GM20000 (cell line): ENCODE data around the gene OTUD4.

ENCODE experiments used
- DNase-seq: peaks from one replicate; pipeline ENCODE4 v3.0.0; 2012; ENCODE audit warnings: low spot score
- CTCF ChIP-seq: IDR thresholded peaks from 2 replicates; pipeline ENCODE4 v1.5.1; 2012; ENCODE audit warnings: mild to moderate bottlenecking, control low read depth; ENCODE audit errors: extremely low read depth, missing control alignments

The OTUD4 gene

GRCh38 chr4:145207934-145208333 lies 27.5 kb upstream of the OTUD4 start:
- no peak for DNase-seq
- TF ChIP-seq CTCF = no peak

GRCh38 chr4:145203410-145203809 lies 23.0 kb upstream of the OTUD4 start:
- no peak for TF ChIP-seq CTCF
- DNase-seq = no peak

- DNase-seq = no peak
- TF ChIP-seq CTCF = no peak
These were observed 20.0 kb upstream of the OTUD4 start for GRCh38 chr4:145200366-145200765.

DNA sequence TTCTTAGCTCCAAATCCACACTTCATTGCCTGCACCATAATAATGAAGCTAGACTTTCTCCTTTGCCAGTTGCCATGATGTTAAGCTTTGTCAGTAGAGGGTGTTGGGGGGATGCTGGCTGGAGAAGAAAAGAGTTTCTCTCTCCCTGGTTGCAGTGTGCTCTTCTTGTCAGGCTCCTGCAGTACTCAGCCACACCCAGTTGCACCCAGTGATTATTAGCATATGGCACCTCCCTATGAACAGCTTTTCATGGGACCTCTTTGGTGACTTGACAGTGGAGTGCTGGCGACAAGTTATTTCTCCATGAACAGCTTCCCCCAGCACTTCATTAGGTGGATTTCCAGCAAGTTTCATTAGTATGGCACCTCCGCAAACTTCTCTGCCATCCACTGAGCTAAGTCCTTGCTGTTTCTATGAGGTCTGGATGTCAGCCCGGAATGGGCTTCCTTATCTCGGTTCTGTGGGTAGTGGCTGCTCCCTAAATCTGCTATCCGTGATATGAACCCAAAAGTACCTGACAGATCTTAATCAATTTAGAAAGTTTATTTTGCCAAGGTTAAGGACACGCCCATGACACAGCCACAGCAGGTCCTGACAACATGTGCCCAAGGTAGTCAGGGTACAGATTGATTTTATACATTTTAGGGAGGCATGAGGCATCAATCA lies 18.8 kb upstream of the OTUD4 start:
- TF ChIP-seq CTCF = no peak
- no peak for DNase-seq

DNA sequence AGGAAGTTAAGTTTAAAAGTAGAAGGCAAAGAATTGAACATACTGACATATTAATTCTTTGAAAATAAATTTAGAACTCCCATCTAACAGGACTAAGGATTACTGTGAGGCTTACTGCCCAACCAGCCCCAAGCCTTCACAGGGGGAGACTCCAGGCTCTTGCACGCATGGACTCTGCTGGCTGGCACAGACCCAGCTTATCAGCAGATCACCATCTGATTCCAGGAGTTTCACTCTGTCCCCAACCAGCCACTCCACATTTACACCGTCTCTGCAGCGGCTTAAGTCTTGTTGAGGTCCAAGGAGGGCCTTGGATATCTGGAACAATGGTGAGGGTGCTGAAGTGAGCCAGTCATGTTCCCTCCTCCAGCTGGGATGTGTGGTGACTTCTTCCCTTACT lies 16.4 kb upstream of the OTUD4 start:
- no peak for TF ChIP-seq CTCF
- no peak for DNase-seq

- no peak for TF ChIP-seq CTCF
- DNase-seq = peak; percentile 30
These were observed 15.0 kb upstream of the OTUD4 start for GRCh38 chr4:145195167-145195952.

GRCh38 chr4:145189981-145190380 lies 9.6 kb upstream of the OTUD4 start:
- no peak for TF ChIP-seq CTCF
- no peak for DNase-seq
